HG03066 (cell line): ENCODE measurements around the gene ETS1.

Source experiments
- ATAC-seq: cut with Tn5 transposase; IDR thresholded peaks from one replicate; pipeline ENCODE4 v1.9.1; 2021; ENCODE audit warnings: low read depth; ENCODE audit not compliant: unreplicated experiment

ETS1 gene

GRCh38 chr11:128596250-128596649 is 8.9 kb upstream of the ETS1 start:
- no peak for ATAC-seq

- no peak for ATAC-seq
These were observed 8.4 kb upstream of the ETS1 start for GRCh38 chr11:128595775-128596174.

- ATAC-seq: no peak
These were observed 7.9 kb upstream of the ETS1 start for GRCh38 chr11:128595221-128595620.

DNA sequence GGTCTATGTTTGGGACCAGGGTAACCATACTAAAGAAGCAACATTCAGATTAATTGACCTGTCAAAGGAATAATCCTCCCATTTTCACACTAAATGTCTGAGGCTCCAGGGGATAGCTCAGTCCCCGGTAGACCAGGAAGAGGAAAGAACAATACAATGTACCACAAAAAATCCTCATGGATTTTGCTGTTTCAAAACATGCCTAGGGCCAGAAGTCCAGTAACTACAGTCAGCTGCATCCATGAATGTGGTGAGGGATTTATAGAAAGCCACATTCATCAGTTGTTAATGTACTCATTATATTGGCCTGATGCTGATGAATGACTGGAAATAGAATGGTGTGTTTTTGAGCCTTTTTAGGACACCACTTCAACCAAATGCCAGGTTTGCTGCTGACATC is 6.9 kb upstream of the ETS1 start:
- ATAC-seq: no peak

DNA sequence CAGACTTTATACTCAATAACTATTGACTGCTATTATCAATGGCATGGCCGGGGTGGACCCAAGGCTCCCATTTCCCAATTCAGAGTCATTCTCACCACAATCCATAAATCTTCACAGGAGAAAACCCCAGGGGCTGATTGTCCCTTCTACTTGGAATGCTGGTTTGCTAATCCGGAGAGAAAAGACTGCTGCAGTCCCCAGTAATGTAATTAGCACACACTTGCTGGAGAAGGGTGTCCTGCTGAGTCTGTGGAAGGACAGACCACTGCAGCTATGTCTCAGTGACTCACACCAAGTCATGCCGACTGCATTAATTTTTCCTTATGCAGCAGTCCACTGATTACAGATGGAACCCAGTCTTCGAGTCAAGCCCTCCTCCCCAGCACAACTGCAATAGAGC is 5.9 kb upstream of the ETS1 start:
- no peak for ATAC-seq

DNA sequence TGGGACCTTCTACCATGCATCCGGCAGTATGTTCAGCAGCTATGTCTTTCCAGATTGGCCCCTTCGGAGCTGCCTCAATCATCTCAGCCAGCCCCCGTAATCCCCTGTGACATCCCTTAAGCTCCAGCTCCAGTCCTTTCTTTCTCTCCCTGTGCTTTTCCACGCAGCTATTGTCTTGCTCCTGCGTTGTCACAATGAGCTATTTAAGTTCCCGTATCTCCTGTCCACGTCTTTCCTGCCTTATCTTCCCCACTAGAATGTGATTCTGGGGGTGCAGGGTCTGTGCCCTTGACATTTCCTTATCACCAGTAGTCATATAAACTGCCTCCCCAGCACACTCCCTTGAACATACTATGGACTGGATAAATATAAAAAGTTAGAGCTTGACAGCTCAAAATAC is 5.1 kb upstream of the ETS1 start:
- ATAC-seq: no peak

- no peak for ATAC-seq
These were observed 3.2 kb upstream of the ETS1 start for GRCh38 chr11:128590587-128590986.

GRCh38 chr11:128589998-128590397 is 2.6 kb upstream of the ETS1 start:
- no peak for ATAC-seq

GRCh38 chr11:128588093-128588492 is 735 bp upstream of the ETS1 start:
- no peak for ATAC-seq

- no peak for ATAC-seq
These were observed 669 bp downstream of the ETS1 start for GRCh38 chr11:128586689-128587088.

DNA sequence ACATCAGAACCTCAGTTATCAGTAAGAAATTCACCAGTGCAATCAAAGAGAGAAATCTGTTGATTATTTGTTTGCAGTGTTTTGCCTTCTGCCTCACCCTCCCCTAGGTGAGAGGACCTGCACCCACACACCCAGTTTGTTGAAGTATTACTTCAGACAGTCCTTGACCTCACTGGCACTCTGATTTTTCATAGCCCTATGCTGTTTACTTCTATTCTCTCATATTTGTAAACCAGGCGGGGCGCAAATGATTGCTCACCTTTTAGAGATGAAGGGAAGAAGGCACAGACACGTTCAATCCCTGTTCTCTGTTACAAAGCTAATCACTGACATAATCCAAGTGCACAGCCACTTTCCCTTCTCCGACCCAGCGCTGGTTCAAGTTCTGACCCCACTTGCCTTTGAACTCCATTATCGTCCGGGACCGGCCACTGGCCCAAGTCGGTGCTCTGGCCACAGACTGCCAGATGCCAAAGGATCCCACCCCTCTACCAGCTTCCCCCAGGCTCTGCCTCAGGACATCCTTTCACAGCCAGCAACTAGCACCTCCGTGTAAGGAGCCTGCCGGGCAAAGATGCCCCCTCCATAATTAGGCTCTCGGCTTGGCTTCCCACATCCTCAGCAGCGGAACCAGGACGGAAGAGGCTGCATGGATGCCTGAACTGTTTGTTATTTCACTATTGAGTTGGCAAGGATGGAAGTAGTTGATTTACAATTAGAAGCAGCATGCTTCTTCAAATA is 1.7 kb downstream of the ETS1 start:
- ATAC-seq: no peak

- no peak for ATAC-seq
These were observed 3.1 kb downstream of the ETS1 start for GRCh38 chr11:128584253-128584652.

DNA sequence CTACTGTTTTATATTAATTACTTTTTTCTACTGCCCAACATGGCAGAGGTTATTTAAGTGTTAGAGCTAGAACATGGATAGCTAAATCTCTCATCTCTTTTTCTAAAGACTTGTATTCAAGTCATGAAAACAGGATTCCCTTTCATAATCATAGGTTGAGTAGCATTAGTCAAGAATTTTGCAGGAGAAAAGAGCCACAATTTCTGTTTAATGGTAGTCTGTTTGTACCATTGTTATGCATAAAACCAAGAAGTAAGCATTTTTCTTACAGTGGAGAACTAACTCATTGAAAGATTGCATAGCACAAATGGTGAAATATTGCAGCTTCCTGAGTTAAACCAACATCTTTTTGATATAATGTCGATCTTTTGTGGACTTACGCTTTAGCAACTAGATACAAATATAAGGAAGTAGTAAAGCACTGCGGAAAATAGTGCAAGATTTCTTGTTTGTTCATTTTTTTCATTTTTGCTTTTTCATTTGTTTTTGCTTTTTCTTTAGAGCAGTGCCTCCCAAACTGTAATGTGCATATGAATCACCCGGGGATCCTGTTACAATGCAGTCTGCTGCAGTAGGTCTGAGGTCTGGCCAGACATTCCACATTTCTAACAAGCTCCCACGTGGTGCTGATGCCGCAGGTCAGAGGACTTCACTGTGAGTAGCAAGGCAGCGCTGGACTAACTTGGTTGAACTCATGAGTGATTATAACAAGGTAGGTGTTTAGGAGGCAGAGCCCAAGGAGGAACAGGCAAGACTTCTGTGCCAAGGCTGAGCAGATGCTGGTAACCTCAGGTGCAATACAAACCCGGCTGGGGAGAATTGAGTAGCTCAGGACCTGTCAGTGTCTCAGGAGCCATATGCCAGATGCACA is 4.6 kb downstream of the ETS1 start:
- no peak for ATAC-seq

- no peak for ATAC-seq
These were observed 5.6 kb downstream of the ETS1 start for GRCh38 chr11:128581561-128582272.

DNA sequence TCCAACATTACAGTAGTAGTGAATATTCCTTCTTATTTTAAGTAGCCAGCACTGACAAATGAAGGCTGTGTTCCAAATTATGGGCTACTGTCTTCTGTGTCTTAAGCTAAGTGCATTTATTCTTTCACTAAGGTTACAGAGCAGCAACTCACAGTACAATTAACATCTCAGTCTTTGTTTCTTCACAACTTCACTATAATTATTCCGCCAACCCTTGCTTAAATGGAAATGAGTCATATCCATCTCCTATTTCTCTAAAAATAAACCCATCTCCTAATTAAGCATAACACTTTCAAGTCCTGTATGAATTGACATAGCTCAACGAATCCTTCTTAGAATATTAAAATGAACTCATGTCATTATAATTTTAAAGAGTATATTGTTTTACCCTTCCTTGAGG is 6.7 kb downstream of the ETS1 start:
- ATAC-seq: no peak

- no peak for ATAC-seq
These were observed 7.4 kb downstream of the ETS1 start for GRCh38 chr11:128579798-128580504.

GRCh38 chr11:128576555-128576954 is 10.8 kb downstream of the ETS1 start:
- ATAC-seq: no peak

- no peak for ATAC-seq
These were observed 11.4 kb downstream of the ETS1 start for GRCh38 chr11:128575961-128576350.

DNA sequence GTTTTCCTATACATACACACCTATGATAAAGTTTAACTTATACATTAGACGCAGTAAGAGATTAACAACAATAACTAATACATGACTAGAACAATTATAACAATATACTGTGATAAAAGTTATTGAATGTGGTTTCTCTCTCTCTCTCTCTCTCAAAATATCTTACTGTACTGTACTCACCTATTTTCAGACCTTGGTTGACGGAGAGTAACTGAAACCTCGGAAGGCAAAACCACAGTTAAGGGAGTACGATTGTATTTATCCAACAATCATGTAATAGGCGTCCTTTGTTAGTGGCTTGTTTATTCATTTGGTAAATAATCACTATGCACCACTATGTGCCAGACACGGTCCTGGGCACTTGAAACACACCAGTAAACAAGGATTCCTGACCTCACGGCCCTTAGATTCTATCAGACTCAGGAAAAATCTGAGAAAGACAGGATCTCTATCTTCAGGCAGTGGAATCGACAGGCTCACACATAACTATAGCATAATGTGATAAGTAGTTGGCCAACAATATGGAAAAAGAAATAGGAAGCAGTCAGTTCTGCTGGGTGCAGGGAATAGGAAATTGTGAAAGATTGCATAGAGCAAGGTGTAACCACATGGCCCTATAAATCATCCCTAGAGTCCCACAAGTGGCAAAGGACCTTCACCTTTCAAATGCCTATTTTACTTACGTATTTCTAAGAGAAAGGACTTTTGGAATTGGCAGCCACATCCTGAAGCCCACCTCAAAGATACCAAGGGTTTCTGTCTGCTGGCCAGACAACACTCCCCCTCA is 12.0 kb downstream of the ETS1 start:
- no peak for ATAC-seq

DNA sequence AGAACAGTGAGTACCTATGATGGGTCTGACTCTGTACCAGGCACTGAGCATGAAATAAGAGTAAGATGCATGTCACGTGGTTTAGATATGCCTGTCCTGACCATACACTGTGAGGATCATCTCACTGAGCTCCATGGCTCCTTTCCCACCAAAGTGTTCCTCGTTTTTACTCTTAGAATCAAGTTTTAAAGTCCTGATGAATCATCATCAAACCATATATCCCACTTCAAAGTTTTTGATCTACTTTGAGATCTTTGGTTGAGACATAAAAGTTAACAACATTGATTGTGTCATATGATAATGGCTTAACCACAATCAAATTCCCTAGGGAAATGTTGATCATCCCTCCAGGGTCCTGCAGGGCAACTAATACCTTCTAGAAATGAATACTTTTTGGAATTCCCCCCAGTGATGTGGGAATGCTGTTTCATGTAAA is 12.8 kb downstream of the ETS1 start:
- ATAC-seq: no peak
